Fibroblast of lung (primary cell): ENCODE data around the gene HNRNPH2. TPM values are rescaled to one million over a fixed set of nuclear protein-coding genes. Genes with fewer than 3 reads are reported as not detected.

ENCODE experiments used
- DNase-seq, 2 donors: peaks; one replicate each; pipeline versions ENCODE4 v3.0.0 to v3.0.0-alpha.2; 2010; ENCODE audit warnings: low read depth in 2 of 2
- H2AFZ ChIP-seq: 2 replicates; pipeline ENCODE4 v1.5.1; 2012; ENCODE audit warnings: low read length, control low read depth, inconsistent platforms
- H3K27ac ChIP-seq: 2 replicates; pipeline ENCODE4 v1.5.1; 2011; ENCODE audit warnings: low read length, control low read depth; ENCODE audit not compliant: insufficient read depth
- H3K27me3 ChIP-seq: 2 replicates; pipeline ENCODE4 v1.5.1; 2011; ENCODE audit warnings: mild to moderate bottlenecking, low read length; ENCODE audit not compliant: control insufficient read depth, insufficient read depth
- H3K36me3 ChIP-seq: 2 replicates; pipeline ENCODE4 v1.5.1; 2011; ENCODE audit warnings: low read length; ENCODE audit not compliant: control insufficient read depth, insufficient read depth
- H3K4me1 ChIP-seq: 2 replicates; pipeline ENCODE4 v1.5.1; 2011; ENCODE audit warnings: low read length; ENCODE audit not compliant: control insufficient read depth, insufficient read depth; ENCODE audit errors: extremely low read depth
- H3K4me2 ChIP-seq: 2 replicates; pipeline ENCODE4 v1.5.1; 2011; ENCODE audit warnings: low read length, control low read depth; ENCODE audit not compliant: insufficient read depth; ENCODE audit errors: extremely low read depth
- H3K4me3 ChIP-seq, 4 experiments: fragments of 200-600 bp in 1 of 4; sonication (generic) in 1 of 4; replicated peaks in 1 of 4; 2 replicates each; pipeline ENCODE4 v1.5.1; 2011 to 2016; ENCODE audit warnings: low read length in 4 of 4, low read depth in 3 of 4, mild to moderate bottlenecking in 3 of 4, control low read depth in 2 of 4, inconsistent platforms in 1 of 4, mixed read lengths in 1 of 4; ENCODE audit not compliant: insufficient read depth in 1 of 4; ENCODE audit errors: control extremely low read depth in 1 of 4
- H3K79me2 ChIP-seq: 2 replicates; pipeline ENCODE4 v1.5.1; 2012; ENCODE audit warnings: mild to moderate bottlenecking, low read length, inconsistent platforms; ENCODE audit not compliant: control insufficient read depth, insufficient read depth
- H3K9ac ChIP-seq: 2 replicates; pipeline ENCODE4 v1.5.1; 2011; ENCODE audit warnings: mild to moderate bottlenecking, low read length, control low read depth; ENCODE audit not compliant: insufficient read depth
- H3K9me3 ChIP-seq: 2 replicates; pipeline ENCODE4 v1.5.1; 2012; ENCODE audit warnings: low read depth, low read length; ENCODE audit not compliant: control insufficient read depth, insufficient read depth
- H4K20me1 ChIP-seq: 2 replicates; pipeline ENCODE4 v1.5.1; 2011; ENCODE audit warnings: low read length; ENCODE audit not compliant: control insufficient read depth, insufficient read depth; ENCODE audit errors: extremely low read depth
- EZH2 ChIP-seq: IDR thresholded peaks from 2 replicates; pipeline ENCODE4 v1.5.1; 2012; ENCODE audit warnings: low read length, control low read depth, mild to moderate bottlenecking; ENCODE audit errors: missing control alignments
- polyA plus RNA-seq, 2 donors: library from polyadenylated mRNA; depleted of rRNA in 1 of 2; stranded (reverse) in 1 of 2; unstranded in 1 of 2; fragments of >200 nt; gene quantifications; 2 replicates each; pipeline ENCODE4 v1.2.1, GENCODE V29; 2011 to 2012; ENCODE audit warnings: missing spikeins in 1 of 2
- total RNA-seq: library from RNA; depleted of rRNA; stranded (reverse); fragments of >200 nt; gene quantifications from 2 replicates; pipeline ENCODE4 v1.2.1, GENCODE V29; 2014
- TF ChIP-seq, protein P1 (sequence below), 2 donors: IDR thresholded peaks in 1 of 2; conservative IDR thresholded peaks in 1 of 2; 1 replicate in 1 of 2; 2 replicates in 1 of 2; pipeline ENCODE4 v1.5.1; 2011 to 2012; ENCODE audit warnings: low read length in 2 of 2, control low read depth in 1 of 2, inconsistent platforms in 1 of 2, low read depth in 1 of 2, mild to moderate bottlenecking in 1 of 2

The HNRNPH2 gene
- total and polyA plus RNA-seq, 2 donors (not counting 1 experiment from before 2014, with no cell fraction given) = 84.1 to 91.5 TPM

DNA sequence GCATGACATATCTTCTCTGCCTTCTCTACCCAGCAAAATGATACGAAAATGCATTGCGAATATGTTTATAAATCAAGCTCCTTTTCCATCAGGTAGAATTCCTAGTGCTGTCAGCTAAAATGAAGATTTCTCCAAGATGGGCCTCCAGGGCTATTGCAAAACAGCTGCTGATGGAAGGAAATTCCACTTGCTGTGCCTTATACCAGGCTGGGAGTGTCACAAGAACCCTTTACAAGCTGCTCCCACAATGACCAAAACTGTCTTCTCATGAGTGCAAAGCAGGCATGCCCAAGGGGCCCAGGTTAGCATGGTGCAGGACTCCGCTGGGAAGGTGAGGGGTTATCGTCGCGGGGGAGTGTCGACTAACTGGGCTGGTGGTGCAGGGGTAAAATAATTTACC is 8.7 kb downstream of the HNRNPH2 start:
- Histone ChIP-seq H3K27ac (no peak overlapping the region), H4K20me1 (no peaks in the 10 kb centered on the region), H2AFZ (no peak overlapping the region), H3K4me2 (no peak overlapping the region), H3K79me2 (peaks cover 13% of the 10 kb centered on the region), H3K9me3 (no peaks in the 10 kb centered on the region), H3K27me3 (no peaks in the 10 kb centered on the region), H3K9ac (no peak overlapping the region), H3K4me1 (no peaks in the 10 kb centered on the region), H3K4me3 (no peak overlapping the region), H3K36me3 (no peaks in the 10 kb centered on the region)
- DNase-seq = no peak
- TF ChIP-seq, protein P1, sequence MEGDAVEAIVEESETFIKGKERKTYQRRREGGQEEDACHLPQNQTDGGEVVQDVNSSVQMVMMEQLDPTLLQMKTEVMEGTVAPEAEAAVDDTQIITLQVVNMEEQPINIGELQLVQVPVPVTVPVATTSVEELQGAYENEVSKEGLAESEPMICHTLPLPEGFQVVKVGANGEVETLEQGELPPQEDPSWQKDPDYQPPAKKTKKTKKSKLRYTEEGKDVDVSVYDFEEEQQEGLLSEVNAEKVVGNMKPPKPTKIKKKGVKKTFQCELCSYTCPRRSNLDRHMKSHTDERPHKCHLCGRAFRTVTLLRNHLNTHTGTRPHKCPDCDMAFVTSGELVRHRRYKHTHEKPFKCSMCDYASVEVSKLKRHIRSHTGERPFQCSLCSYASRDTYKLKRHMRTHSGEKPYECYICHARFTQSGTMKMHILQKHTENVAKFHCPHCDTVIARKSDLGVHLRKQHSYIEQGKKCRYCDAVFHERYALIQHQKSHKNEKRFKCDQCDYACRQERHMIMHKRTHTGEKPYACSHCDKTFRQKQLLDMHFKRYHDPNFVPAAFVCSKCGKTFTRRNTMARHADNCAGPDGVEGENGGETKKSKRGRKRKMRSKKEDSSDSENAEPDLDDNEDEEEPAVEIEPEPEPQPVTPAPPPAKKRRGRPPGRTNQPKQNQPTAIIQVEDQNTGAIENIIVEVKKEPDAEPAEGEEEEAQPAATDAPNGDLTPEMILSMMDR (conservative IDR thresholded peaks at IDR 0.05 in 1 of 2, IDR thresholded peaks at IDR 0.05 in 1 of 2; ENCODE audit: low read depth in 1 of 2, low read length in 2 of 2) = no peak
- no peak for TF ChIP-seq EZH2

DNA sequence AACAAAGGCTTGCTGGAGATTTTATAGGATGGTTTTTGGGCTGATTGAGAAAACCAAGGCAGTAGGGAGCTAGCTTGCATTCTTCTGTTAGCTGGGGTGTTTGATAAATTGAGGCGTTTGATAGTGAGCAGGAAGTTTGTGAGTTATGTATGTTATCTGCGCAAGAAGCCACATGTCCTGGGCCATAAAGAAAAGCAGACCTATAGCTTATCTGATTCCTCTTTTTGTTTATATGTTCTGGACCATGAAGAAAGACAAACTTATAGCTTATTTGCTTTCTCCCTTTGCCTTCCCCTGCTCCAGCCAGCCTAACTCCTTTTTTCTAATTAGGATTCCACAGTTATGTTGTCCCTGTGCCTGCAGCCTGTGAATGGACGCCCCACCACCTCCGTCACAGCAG is 9.2 kb downstream of the HNRNPH2 start:
- DNase-seq = no peak
- Histone ChIP-seq H3K36me3 (no peaks in the 10 kb centered on the region), H2AFZ (no peak overlapping the region), H3K4me2 (no peak overlapping the region), H3K27ac (no peak overlapping the region), H4K20me1 (no peaks in the 10 kb centered on the region), H3K9me3 (no peaks in the 10 kb centered on the region), H3K79me2 (peaks cover 8% of the 10 kb centered on the region), H3K4me1 (no peaks in the 10 kb centered on the region), H3K4me3 (no peak overlapping the region), H3K27me3 (no peaks in the 10 kb centered on the region), H3K9ac (no peak overlapping the region)
- TF ChIP-seq EZH2 = no peak
- TF ChIP-seq, protein P1 (conservative IDR thresholded peaks at IDR 0.05 in 1 of 2, IDR thresholded peaks at IDR 0.05 in 1 of 2; ENCODE audit: low read depth in 1 of 2, low read length in 2 of 2) = no peak

GRCh38 chrX:101417981-101418841 is 10.2 kb downstream of the HNRNPH2 start:
- DNase-seq = peak; percentile 36 to 42
- peak overlapping the region; percentile 69 for H2AFZ ChIP-seq
- peak overlapping the region; percentile 36 to 63 (median 44) for H3K4me3 ChIP-seq
- no peaks in the 10 kb centered on the region for H3K79me2 ChIP-seq
- H3K4me2 ChIP-seq = peak overlapping the region; percentile 11
- H4K20me1 ChIP-seq = no peaks in the 10 kb centered on the region
- H3K9ac ChIP-seq = peak overlapping the region; percentile 82
- H3K9me3 ChIP-seq = no peaks in the 10 kb centered on the region
- H3K4me1 ChIP-seq = no peaks in the 10 kb centered on the region
- peak overlapping the region; percentile 81 for H3K27ac ChIP-seq
- no peaks in the 10 kb centered on the region for H3K27me3 ChIP-seq
- no peaks in the 10 kb centered on the region for H3K36me3 ChIP-seq
- TF ChIP-seq, protein P1 (conservative IDR thresholded peaks at IDR 0.05 in 1 of 2, IDR thresholded peaks at IDR 0.05 in 1 of 2; ENCODE audit: low read depth in 1 of 2, low read length in 2 of 2) = no peak
- TF ChIP-seq EZH2 = no peak
